COLO668 (cell line): ENCODE data around the gene ATRN.
"Not testable (repeated sequence)": the region's sequence is repeated elsewhere in the genome, so short reads cannot be mapped to it uniquely, and the experiment has no call there.

Experiments used
- DNase-seq: peaks from one replicate; lab custom pipeline; 2025; ENCODE audit not compliant: unreplicated experiment; lab: John Stamatoyannopoulos, UW

Gene ATRN

GRCh38 chr20:3470627-3471396, at the start of gene ATRN:
ATRN (plus strand) TSS chr20:3471018; CDS start chr20:3471108, 90 bp downstream.
- peak; percentile 95 for DNase-seq

- no peak for DNase-seq
Observed at GRCh38 chr20:3421985-3422384, 48.8 kb upstream of the ATRN start.

GRCh38 chr20:3423126-3423525, 47.7 kb upstream of the ATRN start:
- no peak for DNase-seq

GRCh38 chr20:3426766-3427165, 44.1 kb upstream of the ATRN start:
- not testable (repeated sequence) for DNase-seq

- no peak for DNase-seq
Observed at GRCh38 chr20:3430376-3431069, 40.3 kb upstream of the ATRN start.

- DNase-seq: no peak
Observed at GRCh38 chr20:3431109-3431508, 39.7 kb upstream of the ATRN start.

GRCh38 chr20:3432844-3433243, 38.0 kb upstream of the ATRN start:
- DNase-seq: no peak

GRCh38 chr20:3433744-3434143, 37.1 kb upstream of the ATRN start:
- DNase-seq: no peak

- DNase-seq: no peak
Observed at GRCh38 chr20:3434232-3434631, 36.6 kb upstream of the ATRN start.

- no peak for DNase-seq
Observed at GRCh38 chr20:3436864-3437574, 33.8 kb upstream of the ATRN start.

GRCh38 chr20:3446779-3447178, 24.0 kb upstream of the ATRN start:
- no peak for DNase-seq

- DNase-seq: no peak
Observed at GRCh38 chr20:3447321-3447720, 23.5 kb upstream of the ATRN start.

GRCh38 chr20:3449319-3449718, 21.5 kb upstream of the ATRN start:
- no peak for DNase-seq

- no peak for DNase-seq
Observed at GRCh38 chr20:3452136-3452535, 18.7 kb upstream of the ATRN start.

- no peak for DNase-seq
Observed at GRCh38 chr20:3452690-3453089, 18.1 kb upstream of the ATRN start.

GRCh38 chr20:3454831-3455230, 16.0 kb upstream of the ATRN start:
- no peak for DNase-seq

GRCh38 chr20:3456648-3457047, 14.2 kb upstream of the ATRN start:
- no peak for DNase-seq

- no peak for DNase-seq
Observed at GRCh38 chr20:3459881-3460307, 10.9 kb upstream of the ATRN start.

- no peak for DNase-seq
Observed at GRCh38 chr20:3461211-3461771, 9.5 kb upstream of the ATRN start.

- DNase-seq: no peak
Observed at GRCh38 chr20:3461911-3462677, 8.7 kb upstream of the ATRN start.

- DNase-seq: no peak
Observed at GRCh38 chr20:3464166-3464565, 6.7 kb upstream of the ATRN start.
